HepG2 (cell line): ENCODE results near the gene TRPT1. TPM values are rescaled to one million over a fixed set of nuclear protein-coding genes. Genes with fewer than 3 reads are reported as not detected.
A peak's percentile ranks its signal among the peaks of the same experiment; 100 is the strongest.

Source experiments
- BCL6 ChIP-seq: IDR thresholded peaks from 2 replicates; pipeline ENCODE4 v1.6.1; 2016; ENCODE audit warnings: missing genetic modification reagents, missing compliant biosample characterization
- DMAP1 ChIP-seq: IDR thresholded peaks from 2 replicates; pipeline ENCODE4 v1.6.1; 2016
- DR1 ChIP-seq: sonication (generic); formaldehyde crosslinking; IDR thresholded peaks from 2 replicates; pipeline ENCODE4 v1.8.0; 2021; ENCODE audit warnings: mild to moderate bottlenecking, missing genetic modification reagents, inconsistent platforms
- HNF4A ChIP-seq: sonication (generic); formaldehyde crosslinking; IDR thresholded peaks from 2 replicates; pipeline ENCODE4 v1.4.0; 2020; ENCODE audit warnings: missing genetic modification reagents
- KLF13 ChIP-seq: sonication (generic); formaldehyde crosslinking; IDR thresholded peaks from 2 replicates; pipeline ENCODE4 v1.4.0; 2020; ENCODE audit warnings: mild to moderate bottlenecking, missing genetic modification reagents
- MIER3 ChIP-seq: IDR thresholded peaks from 2 replicates; pipeline ENCODE4 v1.6.1; 2016; ENCODE audit warnings: missing compliant biosample characterization, borderline replicate concordance
- NCOR1 ChIP-seq: fragments of 200-600 bp; sonication (generic); IDR thresholded peaks from 2 replicates; pipeline ENCODE4 v1.7.0; 2017; ENCODE audit warnings: antibody characterized with exemption, low read length, borderline replicate concordance
- SIX4 ChIP-seq: sonication (generic); formaldehyde crosslinking; IDR thresholded peaks from 2 replicates; pipeline ENCODE4 v1.4.0; 2020; ENCODE audit warnings: missing genetic modification reagents
- TBX2 ChIP-seq: sonication (generic); formaldehyde crosslinking; IDR thresholded peaks from 2 replicates; pipeline ENCODE4 v1.5.0; 2020; ENCODE audit warnings: missing genetic modification reagents, mild to moderate bottlenecking, borderline replicate concordance
- TOE1 ChIP-seq: sonication (generic); formaldehyde crosslinking; IDR thresholded peaks from 2 replicates; pipeline ENCODE4 v1.4.0; 2020; ENCODE audit warnings: mild to moderate bottlenecking, missing genetic modification reagents
- ZBTB1 ChIP-seq: sonication (generic); formaldehyde crosslinking; IDR thresholded peaks from 2 replicates; pipeline ENCODE4 v1.4.0; 2020; ENCODE audit warnings: missing genetic modification reagents, borderline replicate concordance
- ZFP36L1 ChIP-seq: sonication (generic); formaldehyde crosslinking; IDR thresholded peaks from 2 replicates; pipeline ENCODE4 v1.8.0; 2022; ENCODE audit warnings: mild to moderate bottlenecking, missing genetic modification reagents, moderate library complexity
- ZIK1 ChIP-seq: sonication (generic); formaldehyde crosslinking; IDR thresholded peaks from 2 replicates; pipeline ENCODE4 v1.5.0; 2020; ENCODE audit warnings: mild to moderate bottlenecking, low read depth, missing genetic modification reagents, borderline replicate concordance
- ZNF232 ChIP-seq: sonication (generic); formaldehyde crosslinking; IDR thresholded peaks from 2 replicates; pipeline ENCODE4 v1.4.0; 2020; ENCODE audit warnings: missing genetic modification reagents, borderline replicate concordance
- ZNF547 ChIP-seq: sonication (generic); formaldehyde crosslinking; IDR thresholded peaks from 2 replicates; pipeline ENCODE4 v1.5.1; 2020; ENCODE audit warnings: mild to moderate bottlenecking, missing genetic modification reagents
- ZNF780A ChIP-seq: sonication (generic); formaldehyde crosslinking; IDR thresholded peaks from 2 replicates; pipeline ENCODE4 v1.8.0; 2022; ENCODE audit warnings: mild to moderate bottlenecking, missing genetic modification reagents, moderate library complexity
- ZNF891 ChIP-seq: sonication (generic); formaldehyde crosslinking; IDR thresholded peaks from 2 replicates; pipeline ENCODE4 v1.5.0; 2020; ENCODE audit warnings: mild to moderate bottlenecking, missing genetic modification reagents
- polyA plus RNA-seq, 8 experiments: library from polyadenylated mRNA; depleted of rRNA in 3 of 8; stranded (reverse) in 7 of 8; unstranded in 1 of 8; fragments of >200 nt; fragmentation: Illumina TruSeq in 4 of 8; extraction: Trizol in 4 of 8; gene quantifications; 2 replicates each; pipeline versions ENCODE4 v1.2.1 to v1.2.3, GENCODE V29; 2011 to 2016; ENCODE audit warnings: low read depth in 4 of 8, missing spikeins in 1 of 8, mixed read lengths in 1 of 8; ENCODE audit not compliant: insufficient read depth in 1 of 8
- total RNA-seq, 5 experiments: library from RNA; depleted of rRNA; stranded (reverse); fragments of >200 nt; fragmentation: Illumina TruSeq; extraction: Trizol; gene quantifications; 2 replicates each; pipeline ENCODE4 v1.2.3, GENCODE V29; 2016; ENCODE audit warnings: low read depth in 1 of 5
- TF ChIP-seq, protein P1 (sequence below): sonication (generic); formaldehyde crosslinking; IDR thresholded peaks from 2 replicates; pipeline ENCODE4 v1.5.0; 2020; ENCODE audit warnings: mild to moderate bottlenecking, missing genetic modification reagents, borderline replicate concordance
- TF ChIP-seq, protein P2 (sequence below): sonication (generic); formaldehyde crosslinking; IDR thresholded peaks from 2 replicates; pipeline ENCODE4 v1.5.1; 2020; ENCODE audit warnings: missing genetic modification reagents, mild to moderate bottlenecking, borderline replicate concordance
- TF ChIP-seq, protein P3 (sequence below): sonication (generic); formaldehyde crosslinking; IDR thresholded peaks from 2 replicates; pipeline ENCODE4 v1.4.0; 2020; ENCODE audit warnings: mild to moderate bottlenecking, missing genetic modification reagents, borderline replicate concordance

The TRPT1 gene
- total and polyA plus RNA-seq, 2 of the 13 experiments (the other 11 are each of a cell fraction or from before 2014, with no cell fraction given): 24.8 to 40.7 TPM

GRCh38 chr11:64185175-64185692, 40.8 kb downstream of the TRPT1 start (continued):
- TF ChIP-seq, protein P1, sequence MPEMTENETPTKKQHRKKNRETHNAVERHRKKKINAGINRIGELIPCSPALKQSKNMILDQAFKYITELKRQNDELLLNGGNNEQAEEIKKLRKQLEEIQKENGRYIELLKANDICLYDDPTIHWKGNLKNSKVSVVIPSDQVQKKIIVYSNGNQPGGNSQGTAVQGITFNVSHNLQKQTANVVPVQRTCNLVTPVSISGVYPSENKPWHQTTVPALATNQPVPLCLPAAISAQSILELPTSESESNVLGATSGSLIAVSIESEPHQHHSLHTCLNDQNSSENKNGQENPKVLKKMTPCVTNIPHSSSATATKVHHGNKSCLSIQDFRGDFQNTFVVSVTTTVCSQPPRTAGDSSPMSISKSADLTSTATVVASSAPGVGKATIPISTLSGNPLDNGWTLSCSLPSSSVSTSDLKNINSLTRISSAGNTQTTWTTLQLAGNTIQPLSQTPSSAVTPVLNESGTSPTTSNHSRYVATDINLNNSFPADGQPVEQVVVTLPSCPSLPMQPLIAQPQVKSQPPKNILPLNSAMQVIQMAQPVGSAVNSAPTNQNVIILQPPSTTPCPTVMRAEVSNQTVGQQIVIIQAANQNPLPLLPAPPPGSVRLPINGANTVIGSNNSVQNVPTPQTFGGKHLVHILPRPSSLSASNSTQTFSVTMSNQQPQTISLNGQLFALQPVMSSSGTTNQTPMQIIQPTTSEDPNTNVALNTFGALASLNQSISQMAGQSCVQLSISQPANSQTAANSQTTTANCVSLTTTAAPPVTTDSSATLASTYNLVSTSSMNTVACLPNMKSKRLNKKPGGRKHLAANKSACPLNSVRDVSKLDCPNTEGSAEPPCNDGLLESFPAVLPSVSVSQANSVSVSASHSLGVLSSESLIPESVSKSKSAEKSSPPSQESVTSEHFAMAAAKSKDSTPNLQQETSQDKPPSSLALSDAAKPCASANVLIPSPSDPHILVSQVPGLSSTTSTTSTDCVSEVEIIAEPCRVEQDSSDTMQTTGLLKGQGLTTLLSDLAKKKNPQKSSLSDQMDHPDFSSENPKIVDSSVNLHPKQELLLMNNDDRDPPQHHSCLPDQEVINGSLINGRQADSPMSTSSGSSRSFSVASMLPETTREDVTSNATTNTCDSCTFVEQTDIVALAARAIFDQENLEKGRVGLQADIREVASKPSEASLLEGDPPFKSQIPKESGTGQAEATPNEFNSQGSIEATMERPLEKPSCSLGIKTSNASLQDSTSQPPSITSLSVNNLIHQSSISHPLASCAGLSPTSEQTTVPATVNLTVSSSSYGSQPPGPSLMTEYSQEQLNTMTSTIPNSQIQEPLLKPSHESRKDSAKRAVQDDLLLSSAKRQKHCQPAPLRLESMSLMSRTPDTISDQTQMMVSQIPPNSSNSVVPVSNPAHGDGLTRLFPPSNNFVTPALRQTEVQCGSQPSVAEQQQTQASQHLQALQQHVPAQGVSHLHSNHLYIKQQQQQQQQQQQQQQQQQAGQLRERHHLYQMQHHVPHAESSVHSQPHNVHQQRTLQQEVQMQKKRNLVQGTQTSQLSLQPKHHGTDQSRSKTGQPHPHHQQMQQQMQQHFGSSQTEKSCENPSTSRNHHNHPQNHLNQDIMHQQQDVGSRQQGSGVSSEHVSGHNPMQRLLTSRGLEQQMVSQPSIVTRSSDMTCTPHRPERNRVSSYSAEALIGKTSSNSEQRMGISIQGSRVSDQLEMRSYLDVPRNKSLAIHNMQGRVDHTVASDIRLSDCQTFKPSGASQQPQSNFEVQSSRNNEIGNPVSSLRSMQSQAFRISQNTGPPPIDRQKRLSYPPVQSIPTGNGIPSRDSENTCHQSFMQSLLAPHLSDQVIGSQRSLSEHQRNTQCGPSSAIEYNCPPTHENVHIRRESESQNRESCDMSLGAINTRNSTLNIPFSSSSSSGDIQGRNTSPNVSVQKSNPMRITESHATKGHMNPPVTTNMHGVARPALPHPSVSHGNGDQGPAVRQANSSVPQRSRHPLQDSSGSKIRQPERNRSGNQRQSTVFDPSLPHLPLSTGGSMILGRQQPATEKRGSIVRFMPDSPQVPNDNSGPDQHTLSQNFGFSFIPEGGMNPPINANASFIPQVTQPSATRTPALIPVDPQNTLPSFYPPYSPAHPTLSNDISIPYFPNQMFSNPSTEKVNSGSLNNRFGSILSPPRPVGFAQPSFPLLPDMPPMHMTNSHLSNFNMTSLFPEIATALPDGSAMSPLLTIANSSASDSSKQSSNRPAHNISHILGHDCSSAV: 0 out of 2 replicates have a peak, but pooled peaks have one; percentile 59
- TF ChIP-seq TBX2 (CRISPR knock-in tag) (peak; percentile 95), NCOR1 (no peak), ZNF780A (peak; percentile 89; the same call in 1 of the 2 replicates), ZNF232 (CRISPR knock-in tag) (peak; percentile 83), ZBTB1 (CRISPR knock-in tag) (no peak), ZIK1 (CRISPR knock-in tag) (peak; percentile 98; the same call in 1 of the 2 replicates), SIX4 (CRISPR knock-in tag) (0 out of 2 replicates have a peak, but pooled peaks have one; percentile 15), MIER3 (CRISPR knock-in tag) (peak; percentile 23; the same call in 1 of the 2 replicates), HNF4A (CRISPR knock-in tag) (no peak), ZFP36L1 (CRISPR knock-in tag) (peak; percentile 55; the same call in 1 of the 2 replicates), ZNF891 (CRISPR knock-in tag) (peak; percentile 98), TOE1 (CRISPR knock-in tag) (no peak), KLF13 (CRISPR knock-in tag) (no peak), BCL6 (CRISPR knock-in tag) (peak; percentile 63), DMAP1 (peak; percentile 97), DR1 (CRISPR knock-in tag) (no peak; the same call in 1 of the 2 replicates), ZNF547 (CRISPR knock-in tag) (peak; percentile 99)
- TF ChIP-seq, protein P2, sequence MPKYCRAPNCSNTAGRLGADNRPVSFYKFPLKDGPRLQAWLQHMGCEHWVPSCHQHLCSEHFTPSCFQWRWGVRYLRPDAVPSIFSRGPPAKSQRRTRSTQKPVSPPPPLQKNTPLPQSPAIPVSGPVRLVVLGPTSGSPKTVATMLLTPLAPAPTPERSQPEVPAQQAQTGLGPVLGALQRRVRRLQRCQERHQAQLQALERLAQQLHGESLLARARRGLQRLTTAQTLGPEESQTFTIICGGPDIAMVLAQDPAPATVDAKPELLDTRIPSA (CRISPR knock-in tag): peak; percentile 89; the same call in 1 of the 2 replicates
- TF ChIP-seq, protein P3, sequence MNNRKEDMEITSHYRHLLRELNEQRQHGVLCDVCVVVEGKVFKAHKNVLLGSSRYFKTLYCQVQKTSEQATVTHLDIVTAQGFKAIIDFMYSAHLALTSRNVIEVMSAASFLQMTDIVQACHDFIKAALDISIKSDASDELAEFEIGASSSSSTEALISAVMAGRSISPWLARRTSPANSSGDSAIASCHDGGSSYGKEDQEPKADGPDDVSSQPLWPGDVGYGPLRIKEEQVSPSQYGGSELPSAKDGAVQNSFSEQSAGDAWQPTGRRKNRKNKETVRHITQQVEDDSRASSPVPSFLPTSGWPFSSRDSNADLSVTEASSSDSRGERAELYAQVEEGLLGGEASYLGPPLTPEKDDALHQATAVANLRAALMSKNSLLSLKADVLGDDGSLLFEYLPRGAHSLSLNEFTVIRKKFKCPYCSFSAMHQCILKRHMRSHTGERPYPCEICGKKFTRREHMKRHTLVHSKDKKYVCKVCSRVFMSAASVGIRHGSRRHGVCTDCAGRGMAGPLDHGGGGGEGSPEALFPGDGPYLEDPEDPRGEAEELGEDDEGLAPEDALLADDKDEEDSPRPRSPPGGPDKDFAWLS: no peak; the same call in 1 of the 2 replicates
